SK-N-MC (cell line): Measurements from ENCODE around the gene THOC5.

ENCODE experiments used
- EZH2 ChIP-seq: fragments of 200-600 bp; sonication (generic); IDR thresholded peaks from one replicate; pipeline ENCODE4 v1.6.1; 2017; ENCODE audit warnings: antibody characterized with exemption
- POLR2AphosphoS5 ChIP-seq: IDR thresholded peaks from 2 replicates; pipeline ENCODE4 v1.6.1; 2012; ENCODE audit warnings: mild to moderate bottlenecking, low read depth, low read length, borderline replicate concordance

DNA sequence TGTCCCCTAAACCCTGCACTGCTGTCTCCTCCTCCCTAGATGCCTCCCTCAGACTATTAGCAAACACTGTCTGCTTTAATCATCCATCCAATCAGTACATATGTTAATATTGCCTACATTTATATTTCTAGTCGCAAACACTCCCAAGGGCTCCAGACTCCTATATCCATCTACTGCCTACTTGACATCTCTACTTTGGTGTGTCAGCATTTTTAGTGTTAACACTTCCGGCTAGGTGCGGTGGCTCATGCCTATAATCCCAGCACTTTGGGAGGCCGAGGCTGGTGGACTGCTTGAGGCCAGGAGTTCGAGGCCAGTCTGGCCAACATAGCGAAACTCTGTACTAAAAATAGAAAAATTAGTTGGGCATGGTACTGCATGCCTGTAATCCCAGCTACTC is 5.5 kb upstream of the THOC5 start:
- TF ChIP-seq EZH2 (no peak), POLR2AphosphoS5 (no peak)
